Transverse colon (tissue), 4 donors: Measurements from ENCODE around the gene ARHGEF33.

ENCODE experiments used
- CTCF ChIP-seq, 5 experiments: fragments of 200-600 bp in 3 of 5; fragments of 450-650 bp in 2 of 5; sonication (generic) in 3 of 5; IDR thresholded peaks; 1 replicate in 2 of 5; 2 replicates in 3 of 5; pipeline ENCODE4 v1.5.1; 2016 to 2017; ENCODE audit warnings: antibody characterized with exemption in 5 of 5, inconsistent platforms in 3 of 5, mild to moderate bottlenecking in 2 of 5, moderate library complexity in 1 of 5
- POLR2A ChIP-seq: fragments of 450-650 bp; IDR thresholded peaks from one replicate; pipeline ENCODE4 v1.6.1; 2016; ENCODE audit warnings: antibody characterized with exemption, mild to moderate bottlenecking, moderate library complexity
- POLR2AphosphoS5 ChIP-seq, 3 donors: sonication (generic); formaldehyde crosslinking; IDR thresholded peaks; one replicate each; pipeline ENCODE4 v1.6.1; 2016; ENCODE audit warnings: antibody characterized with exemption in 3 of 3

GRCh38 chr2:38871432-38871831 lies 18.2 kb upstream of the ARHGEF33 start:
- TF ChIP-seq CTCF (IDR thresholded peaks at IDR 0.05): no peak
- TF ChIP-seq POLR2A: no peak
- no peak for TF ChIP-seq POLR2AphosphoS5 (IDR thresholded peaks at IDR 0.05)
